Globus pallidus (tissue), 1 donor: ENCODE measurements around the gene LZIC.
"Not testable (repeated sequence)": the region's sequence is repeated elsewhere in the genome, so short reads cannot be mapped to it uniquely, and the experiment has no call there.

Source experiments
- DNase-seq: peaks from one replicate; pipeline ENCODE4 v3.0.0-alpha.2; 2015; ENCODE audit warnings: low spot score

Gene LZIC

DNA sequence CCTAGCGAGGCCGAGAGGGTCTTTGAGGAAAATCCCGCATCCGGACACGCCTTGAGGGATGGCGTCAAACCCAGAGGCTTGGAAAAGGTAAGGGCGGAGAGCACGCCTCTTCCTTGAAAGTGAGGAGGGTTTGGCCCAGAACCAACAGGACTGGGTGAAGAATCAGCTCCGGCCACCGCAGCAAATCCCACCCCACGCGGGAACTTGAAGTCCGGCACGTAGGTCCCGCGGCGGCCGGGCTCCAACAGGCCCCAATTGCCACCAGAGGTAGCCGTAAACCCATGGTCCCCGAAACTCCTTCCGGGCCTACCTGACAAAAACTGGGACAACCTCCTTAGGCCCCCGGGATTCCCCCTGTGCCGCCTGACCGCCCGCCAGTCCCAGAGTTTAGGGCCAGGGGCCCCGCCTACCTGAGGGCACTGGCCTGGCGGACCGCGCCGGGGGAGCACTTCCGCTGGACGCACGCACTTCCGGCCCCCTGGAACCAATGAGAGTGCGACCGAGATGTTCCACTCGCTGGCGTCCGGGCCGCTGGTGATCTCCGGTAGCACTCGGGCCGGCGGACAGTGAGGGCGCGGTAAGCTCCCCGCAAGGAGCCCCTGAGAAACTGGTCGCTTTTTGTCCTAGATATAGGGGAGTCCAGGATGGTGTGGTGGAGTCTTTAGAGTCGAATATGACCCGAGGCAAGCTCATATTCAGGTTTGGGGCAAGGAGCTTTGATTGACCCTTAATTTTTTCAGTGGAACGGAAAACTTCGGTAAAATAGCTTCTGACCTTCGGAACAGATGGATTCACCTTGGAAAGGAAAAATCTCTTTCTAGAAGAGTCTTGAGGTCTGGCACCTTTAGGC is at the start of gene LZIC, which contains the start of gene NMNAT1:
TSS of gene LZIC (minus strand) at position 453 of the 850 bp plus-strand sequence. CDS start 6,772 bp downstream, outside the sequence.
TSS of gene NMNAT1 (plus strand) at position 537 of the 850 bp plus-strand sequence. CDS start 28,599 bp downstream, outside the sequence.
- peak; percentile 90 for DNase-seq

DNA sequence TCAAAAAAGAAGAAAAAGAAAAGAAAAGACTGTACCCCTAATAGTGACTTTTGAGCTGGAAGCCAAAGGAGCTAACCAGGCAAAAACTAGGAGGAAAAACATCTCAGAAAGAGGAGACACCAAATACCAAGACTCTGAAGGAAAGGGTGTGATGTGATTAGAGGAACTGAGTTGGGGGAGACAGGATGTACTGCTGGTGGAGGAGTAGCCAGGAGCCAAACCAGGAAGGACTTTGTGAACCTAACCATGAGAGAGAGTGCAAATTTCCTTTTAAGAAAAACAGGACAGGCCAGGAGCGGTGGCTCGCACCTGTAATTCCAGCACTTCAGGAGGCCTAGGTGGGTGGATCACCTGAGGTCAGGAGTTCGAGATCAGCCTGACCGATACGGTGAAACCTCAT is 49.7 kb upstream of the LZIC start:
- no peak for DNase-seq

- no peak for DNase-seq
These were observed 47.8 kb upstream of the LZIC start for GRCh38 chr1:9990944-9991343.

- no peak for DNase-seq
These were observed 46.6 kb upstream of the LZIC start for GRCh38 chr1:9989773-9990172.

DNA sequence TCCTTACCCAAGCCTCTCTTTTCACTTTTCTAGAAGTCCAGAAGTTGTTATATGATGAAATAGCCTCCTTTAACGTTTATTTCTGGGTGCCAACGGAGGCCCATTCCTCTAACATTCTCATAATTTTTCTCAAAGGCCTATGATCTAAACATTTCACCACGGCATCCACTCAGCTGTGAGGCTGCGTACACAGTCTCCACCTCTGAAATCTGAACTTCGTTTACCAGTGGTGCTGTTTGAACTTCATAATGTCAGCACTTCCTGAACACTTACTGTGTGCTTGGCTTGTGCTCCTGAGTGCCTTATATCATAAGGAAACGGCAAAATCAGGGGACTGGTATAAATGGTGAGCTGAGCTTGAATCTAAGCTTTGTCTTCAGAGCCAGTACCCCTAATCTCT is 41.8 kb upstream of the LZIC start:
- DNase-seq = no peak

DNA sequence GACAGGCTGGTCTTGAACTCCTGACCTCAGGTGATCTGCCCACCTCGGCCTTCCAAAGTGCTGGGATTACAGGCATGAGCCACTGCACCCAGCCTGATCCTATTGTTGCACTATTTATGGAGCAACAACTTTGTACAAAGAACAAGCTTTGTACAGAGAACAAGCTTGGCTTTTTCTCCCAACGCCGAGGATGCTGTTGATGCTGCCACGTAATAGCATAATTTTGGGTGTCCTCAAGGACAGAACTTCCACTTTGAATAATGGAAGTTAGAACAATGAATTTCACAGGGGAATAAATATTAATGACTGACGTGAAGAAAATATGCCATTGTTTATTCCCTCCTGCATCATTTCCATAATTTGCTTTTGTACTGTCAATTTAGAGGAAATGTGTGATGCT is 41.1 kb upstream of the LZIC start:
- DNase-seq = peak; percentile 65

DNA sequence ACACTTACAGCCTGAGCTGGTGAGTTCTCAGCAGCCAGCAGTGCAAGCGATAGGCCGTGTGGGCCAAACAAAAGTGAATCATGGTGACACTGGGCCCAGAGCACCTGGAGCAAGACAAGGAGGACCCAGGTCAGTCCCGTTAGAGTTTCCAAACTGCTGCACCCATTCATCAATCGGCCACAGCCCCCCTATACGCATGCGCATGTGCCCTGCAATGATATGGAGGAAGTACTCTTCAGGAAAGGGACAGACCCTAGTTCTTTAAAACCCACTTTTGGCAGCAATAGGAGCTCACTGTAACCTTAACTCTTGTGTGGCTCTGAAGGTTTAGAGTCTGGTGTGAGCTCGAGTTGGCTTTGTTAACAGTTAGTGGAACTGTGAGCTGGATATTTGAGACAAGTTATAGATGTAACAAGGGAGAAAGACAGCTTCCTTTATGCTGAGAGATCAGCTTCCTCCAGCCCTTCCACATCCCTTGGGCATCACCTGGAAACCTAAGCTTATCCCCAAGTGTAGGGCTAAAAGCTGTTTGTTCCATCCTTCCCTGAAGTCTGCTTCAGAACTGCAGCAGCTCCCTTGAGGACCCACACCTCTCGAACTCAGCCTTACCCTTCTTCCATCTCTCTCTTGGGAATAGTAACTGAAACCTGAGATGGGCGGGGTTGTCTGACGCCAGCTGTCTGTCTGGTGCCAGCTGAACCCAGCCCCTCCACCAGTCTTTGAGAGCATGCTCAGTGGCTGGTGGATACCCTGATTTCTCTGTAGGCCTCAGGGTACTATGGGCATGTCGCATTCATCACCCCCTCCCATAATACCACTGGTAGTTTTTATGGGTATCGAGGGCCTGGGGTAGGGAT is 17.7 kb upstream of the LZIC start:
- no peak for DNase-seq

DNA sequence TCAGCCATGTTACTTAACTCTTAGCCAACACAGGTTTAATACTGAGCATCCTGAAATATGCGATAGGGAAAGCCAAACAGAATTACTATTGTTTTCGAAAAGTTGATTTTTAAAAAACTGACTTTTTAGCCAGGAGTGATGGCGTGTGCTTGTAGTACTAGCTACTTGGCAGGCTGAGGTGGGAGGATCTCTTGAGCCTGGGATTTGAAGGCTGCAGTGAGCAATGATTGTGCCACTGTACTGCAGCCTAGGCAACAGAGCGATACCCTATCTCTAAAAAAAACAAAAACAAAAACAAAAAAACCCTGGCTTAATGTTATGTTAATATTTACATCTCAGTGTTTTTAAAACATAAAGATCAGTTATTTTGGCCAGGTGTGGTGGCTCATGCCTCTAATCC is 16.8 kb upstream of the LZIC start:
- no peak for DNase-seq

DNA sequence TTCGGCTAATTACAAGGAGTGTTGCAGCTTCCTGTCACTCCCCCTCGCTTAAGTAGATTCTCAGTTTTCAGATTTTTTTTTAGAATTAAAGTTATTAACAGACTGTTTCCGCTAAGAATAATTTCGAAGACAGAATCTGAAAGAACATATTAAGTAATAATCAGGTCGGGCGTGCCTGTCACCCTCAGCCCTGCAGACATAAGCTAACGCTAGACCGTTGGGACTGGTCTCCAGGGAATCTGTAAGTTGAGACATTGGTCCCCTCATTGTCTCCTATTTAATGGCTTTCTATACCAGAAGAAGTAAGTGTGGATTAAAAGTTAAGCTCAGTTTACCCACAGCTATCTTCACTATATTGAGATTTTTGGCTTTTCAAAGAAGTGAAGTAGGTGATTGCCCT is 14.5 kb upstream of the LZIC start:
- DNase-seq = no peak

GRCh38 chr1:9946315-9946714 is 3.1 kb upstream of the LZIC start:
- no peak for DNase-seq

DNA sequence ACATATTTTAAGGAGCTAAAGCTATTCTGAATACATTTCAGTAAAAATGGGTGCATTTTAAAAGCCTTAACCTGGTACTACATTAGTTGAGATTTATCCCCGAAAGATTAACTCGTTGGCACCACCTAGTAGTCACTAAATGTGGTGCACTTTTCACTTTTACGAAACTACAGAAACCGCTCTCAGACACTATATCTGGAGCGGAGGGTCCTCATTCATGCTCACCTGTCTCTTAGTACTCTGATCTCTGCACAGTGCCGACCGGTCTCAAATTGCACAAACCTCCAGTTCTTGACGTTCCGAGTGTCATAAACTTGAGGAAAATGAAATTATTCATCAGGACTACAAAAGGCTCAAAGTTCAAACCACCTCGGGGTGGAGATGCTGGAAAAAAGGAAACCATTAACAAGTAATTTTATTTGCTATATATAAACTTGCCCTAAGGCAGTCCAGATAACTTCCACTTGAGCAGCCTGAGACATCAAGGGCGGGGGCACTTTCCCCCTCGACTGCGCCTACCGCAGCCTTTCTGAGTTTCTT is 722 bp downstream of the LZIC start:
- peak; percentile 18 for DNase-seq

DNA sequence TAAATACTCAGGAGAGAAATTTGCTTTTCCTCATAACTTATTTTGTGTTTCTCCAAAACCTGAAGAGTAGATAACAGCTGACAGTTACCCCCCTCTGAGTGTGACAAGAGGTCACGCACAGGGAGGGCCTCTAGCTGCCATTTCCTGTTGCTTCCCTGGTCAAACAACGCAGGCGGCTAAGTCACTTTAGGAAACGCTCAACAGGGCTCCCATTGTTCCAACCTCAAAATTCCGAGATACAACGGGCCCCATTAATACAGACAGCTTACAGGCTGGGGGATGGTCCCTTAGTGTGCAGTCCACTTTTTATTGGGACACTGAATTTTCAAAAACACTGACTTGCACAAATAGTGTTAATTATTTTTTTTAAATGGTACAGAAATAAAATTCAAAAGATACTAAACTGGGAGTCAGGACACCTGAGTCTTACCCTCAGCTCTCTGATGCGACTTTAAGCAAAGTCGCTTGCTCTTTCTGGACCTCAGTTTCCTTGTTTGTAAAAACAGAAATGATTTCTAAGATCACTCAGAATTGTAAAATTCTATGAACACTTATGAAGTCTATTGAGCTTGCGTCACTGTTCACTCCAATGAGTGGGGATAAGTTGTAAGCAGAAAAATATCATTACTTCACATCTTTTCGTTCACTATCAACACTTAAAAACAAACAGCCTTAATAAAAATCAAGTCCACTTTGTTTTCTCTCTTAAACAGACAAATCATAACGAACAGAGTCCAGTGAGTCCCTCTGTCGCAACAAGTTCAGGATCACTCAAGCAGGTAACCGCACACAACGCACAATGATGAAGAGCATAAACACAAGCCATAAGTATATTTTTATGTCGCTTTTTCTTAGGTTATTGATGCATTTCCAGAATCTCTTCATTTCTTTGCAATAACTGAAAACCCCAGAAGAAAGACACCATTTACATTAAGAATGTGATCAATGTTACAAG is 13.5 kb downstream of the LZIC start:
- peak; percentile 91 for DNase-seq

GRCh38 chr1:9927259-9927658 is 15.9 kb downstream of the LZIC start:
- DNase-seq = no peak

GRCh38 chr1:9922342-9922741 is 20.8 kb downstream of the LZIC start:
- DNase-seq = no peak

DNA sequence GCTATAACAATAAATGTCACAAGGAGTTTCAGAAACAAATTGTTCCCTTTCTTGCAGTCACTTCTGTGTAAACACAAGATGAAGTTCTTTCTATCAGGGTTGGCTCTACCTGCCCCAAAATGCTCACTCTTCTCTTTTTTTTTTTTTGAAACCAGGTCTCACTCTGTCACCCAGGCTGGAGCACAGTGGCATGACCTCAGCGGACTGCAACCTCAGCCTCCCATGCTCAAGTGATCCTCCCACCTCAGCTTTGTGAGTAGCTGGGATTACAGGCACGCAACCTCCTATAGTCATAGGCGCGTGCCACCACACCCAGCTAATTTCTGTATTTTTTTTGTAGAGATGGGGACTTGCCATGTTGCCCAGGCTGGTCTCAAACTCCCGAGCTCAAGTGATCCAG is 22.6 kb downstream of the LZIC start:
- DNase-seq = no peak

- no peak for DNase-seq
These were observed 25.3 kb downstream of the LZIC start for GRCh38 chr1:9917901-9918300.

DNA sequence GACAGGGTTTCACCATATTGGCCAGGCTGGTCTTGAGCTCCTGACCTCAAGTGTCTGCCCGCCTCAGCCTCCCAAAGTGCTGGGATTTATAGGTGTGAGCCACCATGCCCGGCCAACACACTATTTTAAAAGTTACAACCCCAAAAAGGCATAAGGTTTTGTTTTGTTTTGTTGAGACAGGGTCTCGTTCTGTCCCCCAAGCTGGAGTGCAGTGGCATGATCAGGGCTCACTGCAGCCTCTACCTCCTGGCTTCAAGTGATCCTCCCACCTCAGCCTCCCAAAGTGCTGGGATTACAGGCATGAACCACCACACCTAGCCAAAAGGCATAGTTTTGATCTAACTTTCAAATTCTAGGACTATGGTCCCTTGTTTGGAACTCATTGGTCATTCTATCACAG is 25.7 kb downstream of the LZIC start:
- DNase-seq = not testable (repeated sequence)

DNA sequence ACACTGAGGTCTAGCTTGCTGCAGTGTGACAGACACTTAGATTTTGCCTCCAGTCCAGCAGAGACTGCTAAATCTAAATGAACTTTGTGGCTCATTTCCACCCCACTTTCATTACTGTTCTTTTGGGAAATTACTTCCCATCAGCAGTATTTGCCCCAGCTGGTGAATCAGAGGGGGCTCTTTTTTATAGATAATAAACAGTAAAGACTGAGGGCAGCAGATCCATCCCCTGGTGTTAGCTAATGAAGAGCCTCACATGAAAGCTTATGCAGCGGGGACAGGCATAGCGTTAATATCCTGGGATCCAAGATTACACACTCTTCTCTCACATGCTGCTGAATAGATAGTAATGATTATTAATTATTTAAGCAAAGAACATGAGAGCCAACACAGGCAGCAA is 26.7 kb downstream of the LZIC start:
- DNase-seq = no peak

GRCh38 chr1:9914610-9914937 is 28.6 kb downstream of the LZIC start:
- no peak for DNase-seq

DNA sequence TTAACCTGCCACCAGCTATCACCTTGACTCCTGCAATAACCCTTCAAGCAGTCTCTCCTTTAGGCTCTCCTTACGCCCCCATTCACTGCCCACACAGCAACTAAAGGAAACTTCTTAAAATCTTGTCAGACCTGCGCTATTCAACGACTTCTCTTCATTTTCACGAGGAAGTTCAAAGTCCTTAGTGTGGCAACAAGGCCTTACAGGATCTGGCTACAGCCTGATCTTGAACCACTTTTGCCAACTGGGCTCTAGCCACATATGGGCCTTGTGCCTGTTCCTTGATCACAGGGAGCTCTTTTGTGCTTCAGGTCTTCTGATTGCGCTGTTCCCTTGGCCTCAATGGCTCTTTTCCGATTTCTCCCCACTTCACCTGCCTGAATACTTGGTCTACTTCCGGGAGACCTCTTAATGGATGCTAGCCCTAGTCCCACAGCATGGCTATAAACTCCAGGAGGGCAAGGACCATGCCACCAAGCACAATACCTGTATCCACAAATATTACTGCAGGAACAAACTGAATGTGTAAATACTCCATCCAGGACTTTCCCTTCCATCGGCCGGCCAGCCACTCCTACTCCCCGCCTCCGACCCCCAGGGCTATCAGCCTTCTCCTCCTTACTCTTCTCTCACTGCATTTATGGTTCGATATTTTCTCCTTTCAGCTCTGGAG is 30.8 kb downstream of the LZIC start:
- no peak for DNase-seq
